Ascending aorta (tissue), 2 donors: ENCODE results near the gene F5. TPM values are rescaled to one million over a fixed set of nuclear protein-coding genes. Genes with fewer than 3 reads are reported as not detected.
"Not testable (repeated sequence)": the region's sequence is repeated elsewhere in the genome, so short reads cannot be mapped to it uniquely, and the experiment has no call there.

Source experiments
- DNase-seq, 2 donors: peaks; one replicate each; pipeline ENCODE4 v3.0.0-alpha.2; 2019; ENCODE audit warnings: low spot score in 2 of 2
- H3K27ac ChIP-seq, 2 donors: fragments of 200-600 bp; sonication (generic); one replicate each; pipeline ENCODE4 v1.5.1; 2016 to 2017; ENCODE audit warnings: mild to moderate bottlenecking in 1 of 2
- H3K27me3 ChIP-seq: fragments of 200-600 bp; sonication (generic); one replicate; pipeline ENCODE4 v1.5.1; 2017
- H3K36me3 ChIP-seq, 2 donors: fragments of 200-600 bp; sonication (generic); one replicate each; pipeline ENCODE4 v1.5.1; 2016
- H3K4me1 ChIP-seq, 2 donors: fragments of 200-600 bp; sonication (generic); one replicate each; pipeline ENCODE4 v1.5.1; 2016 to 2017; ENCODE audit warnings: mild to moderate bottlenecking in 1 of 2
- H3K4me3 ChIP-seq, 2 donors: fragments of 200-600 bp; sonication (generic); one replicate each; pipeline ENCODE4 v1.5.1; 2016 to 2017; ENCODE audit warnings: mild to moderate bottlenecking in 1 of 2
- H3K9me3 ChIP-seq, 2 donors: fragments of 200-600 bp; sonication (generic); one replicate each; pipeline ENCODE4 v1.5.1; 2016
- CTCF ChIP-seq, 3 experiments: fragments of 200-600 bp in 2 of 3; fragments of 450-650 bp in 1 of 3; sonication (generic) in 2 of 3; IDR thresholded peaks; one replicate each; pipeline ENCODE4 v1.5.1; 2016 to 2019; ENCODE audit warnings: antibody characterized with exemption in 3 of 3, mild to moderate bottlenecking in 1 of 3, moderate library complexity in 1 of 3
- intact Hi-C: fragments of 100-400 bp; cut with DNase I; formaldehyde crosslinking; loops from one replicate; pipeline ENCODE4 v1.15.1; 2023
- total RNA-seq: library from RNA; depleted of rRNA; stranded (reverse); fragments of >200 nt; gene quantifications from one replicate; pipeline ENCODE4 v1.1.0, GENCODE V29; 2016

Gene F5
- total RNA-seq, 1 donor from 2014 or later, result not detected

DNA sequence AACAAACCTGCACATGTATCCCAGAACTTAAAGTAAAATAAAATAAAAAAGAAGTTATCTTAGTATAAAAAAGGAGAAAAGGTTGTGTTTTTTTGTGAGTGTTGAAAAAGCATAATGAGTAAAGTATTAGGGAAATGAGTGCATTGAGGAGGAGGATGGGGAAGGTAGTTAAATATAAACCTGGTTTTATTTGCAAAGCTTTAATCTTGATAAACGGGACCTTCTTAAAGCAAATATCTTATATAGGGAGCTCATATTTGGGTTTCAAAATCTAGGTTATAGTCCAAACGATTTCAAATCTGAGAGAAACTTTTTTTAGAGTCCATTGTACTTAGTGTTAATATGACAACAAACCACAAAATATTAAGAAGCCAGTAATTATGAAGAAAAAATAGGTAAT is 78.9 kb downstream of the F5 start:
- H3K27ac ChIP-seq, result no peak overlapping the region
- no peaks in the 10 kb centered on the region for H3K36me3 ChIP-seq
- no peak overlapping the region for H3K4me3 ChIP-seq
- TF ChIP-seq CTCF (IDR thresholded peaks at IDR 0.05), result no peak
- peaks cover 0 to 23% of the 10 kb centered on the region in 2 donors for H3K4me1 ChIP-seq
- intact Hi-C loops, result no loop called here
- no peak for DNase-seq
- H3K27me3 ChIP-seq, result no peaks in the 10 kb centered on the region
- H3K9me3 ChIP-seq, result no peaks in the 10 kb centered on the region

- H3K27ac ChIP-seq, H3K36me3 ChIP-seq, H3K4me1 ChIP-seq, H3K4me3 ChIP-seq, DNase-seq, H3K9me3 ChIP-seq, H3K27me3 ChIP-seq, intact Hi-C loops: not testable (repeated sequence)
These were observed 82.7 kb downstream of the F5 start for GRCh38 chr1:169503601-169504000.

- Histone ChIP-seq H3K27me3 (no peaks in the 10 kb centered on the region), H3K36me3 (no peaks in the 10 kb centered on the region), H3K4me3 (no peak overlapping the region), H3K9me3 (no peaks in the 10 kb centered on the region), H3K4me1 (no peaks in the 10 kb centered on the region), H3K27ac (no peak overlapping the region)
- TF ChIP-seq CTCF (IDR thresholded peaks at IDR 0.05), result no peak
- DNase-seq, result no peak
- intact Hi-C loops, result no loop called here
These were observed 86.5 kb downstream of the F5 start for GRCh38 chr1:169499807-169500206.

GRCh38 chr1:169497317-169497716 is 89.0 kb downstream of the F5 start:
- Histone ChIP-seq H3K4me3 (no peak overlapping the region), H3K36me3 (no peaks in the 10 kb centered on the region), H3K4me1 (no peaks in the 10 kb centered on the region), H3K9me3 (no peaks in the 10 kb centered on the region), H3K27ac (no peak overlapping the region), H3K27me3 (no peaks in the 10 kb centered on the region)
- intact Hi-C loops, result no loop called here
- no peak for DNase-seq
- no peak for TF ChIP-seq CTCF (IDR thresholded peaks at IDR 0.05)

- no peak for TF ChIP-seq CTCF (IDR thresholded peaks at IDR 0.05)
- no peak overlapping the region for H3K4me3 ChIP-seq
- intact Hi-C loops, result no loop called here
- H3K4me1 ChIP-seq, result no peaks in the 10 kb centered on the region
- no peaks in the 10 kb centered on the region for H3K36me3 ChIP-seq
- no peaks in the 10 kb centered on the region for H3K9me3 ChIP-seq
- no peaks in the 10 kb centered on the region for H3K27me3 ChIP-seq
- no peak overlapping the region for H3K27ac ChIP-seq
- DNase-seq, result no peak
These were observed 90.4 kb downstream of the F5 start for GRCh38 chr1:169495916-169496315.

GRCh38 chr1:169495046-169495775 is 91.1 kb downstream of the F5 start:
- no peak for TF ChIP-seq CTCF (IDR thresholded peaks at IDR 0.05)
- Histone ChIP-seq H3K27me3 (no peaks in the 10 kb centered on the region), H3K4me3 (no peak overlapping the region), H3K27ac (no peak overlapping the region), H3K4me1 (no peaks in the 10 kb centered on the region), H3K9me3 (no peaks in the 10 kb centered on the region), H3K36me3 (no peaks in the 10 kb centered on the region)
- intact Hi-C loops, result no loop called here
- DNase-seq, result no peak
